ENCODE data around the gene PMM1. TPM values are rescaled to one million over a fixed set of nuclear protein-coding genes. Genes with fewer than 3 reads are reported as not detected.

Gene PMM1
- total and polyA plus RNA-seq, 2 of the 13 experiments (the other 11 are each of a cell fraction or from before 2014, with no cell fraction given), result 17.8 to 95.6 TPM

DNA sequence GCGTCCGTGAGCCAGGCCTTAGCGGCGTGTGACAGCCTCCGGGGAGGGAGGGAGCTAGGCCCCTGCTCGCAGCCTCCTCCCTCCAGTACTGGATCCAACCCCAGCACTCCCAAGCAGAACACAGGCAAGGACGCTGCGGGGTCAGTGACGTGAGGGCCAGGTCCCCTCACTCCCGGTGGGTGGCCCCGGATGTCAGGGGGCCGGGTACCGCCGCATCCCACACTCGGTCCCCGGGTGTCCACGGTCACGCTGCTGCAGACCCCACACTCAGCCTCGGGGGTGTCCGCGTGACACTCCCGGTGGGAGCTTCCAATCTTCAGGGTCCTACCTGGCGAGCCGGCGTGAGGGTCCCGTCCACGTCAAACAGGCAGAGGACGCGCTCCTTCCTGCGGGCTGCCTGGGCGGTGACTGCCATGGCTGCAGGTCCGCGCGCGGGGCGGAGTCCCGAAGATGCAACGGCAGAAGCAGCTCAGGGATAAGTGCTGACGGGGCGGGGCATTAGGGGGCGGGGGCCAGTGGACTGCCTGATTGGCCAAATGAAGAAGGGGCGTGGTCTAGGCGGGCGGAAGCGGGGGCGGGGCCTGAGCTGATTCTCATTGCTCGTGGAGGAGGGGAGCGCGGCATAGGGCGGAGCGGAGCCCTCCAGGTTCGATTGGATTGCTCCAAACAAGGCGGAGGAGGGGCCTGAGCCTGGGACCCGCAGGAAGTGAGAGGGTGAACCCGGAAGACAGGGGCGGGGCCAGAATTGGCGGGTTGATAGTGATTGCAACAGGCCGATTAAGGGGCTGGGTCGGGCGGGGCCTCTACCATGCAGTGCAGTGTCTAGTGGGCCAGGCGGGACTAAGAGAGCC is at the start of gene PMM1 (continued):
- TF ChIP-seq, protein P1, sequence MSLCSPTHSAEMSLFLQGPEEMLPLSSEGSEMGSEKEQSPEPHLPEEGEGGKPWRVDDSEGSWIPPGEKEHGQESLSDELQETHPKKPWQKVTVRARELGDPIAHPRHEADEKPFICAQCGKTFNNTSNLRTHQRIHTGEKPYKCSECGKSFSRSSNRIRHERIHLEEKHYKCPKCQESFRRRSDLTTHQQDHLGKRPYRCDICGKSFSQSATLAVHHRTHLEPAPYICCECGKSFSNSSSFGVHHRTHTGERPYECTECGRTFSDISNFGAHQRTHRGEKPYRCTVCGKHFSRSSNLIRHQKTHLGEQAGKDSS (CRISPR knock-in tag; IDR thresholded peaks at IDR 0.05; ENCODE audit: borderline replicate concordance, low read depth), result 0 out of 2 replicates have a peak, but pooled peaks have one; percentile 19
- TF ChIP-seq, protein P2, sequence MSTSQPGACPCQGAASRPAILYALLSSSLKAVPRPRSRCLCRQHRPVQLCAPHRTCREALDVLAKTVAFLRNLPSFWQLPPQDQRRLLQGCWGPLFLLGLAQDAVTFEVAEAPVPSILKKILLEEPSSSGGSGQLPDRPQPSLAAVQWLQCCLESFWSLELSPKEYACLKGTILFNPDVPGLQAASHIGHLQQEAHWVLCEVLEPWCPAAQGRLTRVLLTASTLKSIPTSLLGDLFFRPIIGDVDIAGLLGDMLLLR (CRISPR knock-in tag; IDR thresholded peaks at IDR 0.05), result 0 out of 2 replicates have a peak, but pooled peaks have one; percentile 49
- TF ChIP-seq XRCC5 (optimal IDR thresholded peaks at IDR 0.05; ENCODE audit: low read length) (peak; percentile 18), PTBP1 (IDR thresholded peaks at IDR 0.05; ENCODE audit: low read depth, low read length, poor library complexity, severe bottlenecking) (no peak), ARHGAP35 (CRISPR knock-in tag; IDR thresholded peaks at IDR 0.05; ENCODE audit: borderline replicate concordance) (peak; percentile 57; the same call in 1 of the 2 replicates), MEF2D (CRISPR knock-in tag; IDR thresholded peaks at IDR 0.05) (peak; percentile 64), KMT2B (CRISPR knock-in tag; IDR thresholded peaks at IDR 0.05) (no peak), MBNL3 (CRISPR knock-in tag; conservative IDR thresholded peaks at IDR 0.05) (no peak), ZNF44 (CRISPR knock-in tag; IDR thresholded peaks at IDR 0.05) (no peak), ZNF468 (CRISPR knock-in tag; IDR thresholded peaks at IDR 0.05) (no peak), ZNF274 (CRISPR knock-in tag; IDR thresholded peaks at IDR 0.05) (peak; percentile 67; the same call in 1 of the 2 replicates), KLF15 (CRISPR knock-in tag; IDR thresholded peaks at IDR 0.05; ENCODE audit: borderline replicate concordance) (peak; percentile 28; the same call in 1 of the 2 replicates), ZNF441 (CRISPR knock-in tag; IDR thresholded peaks at IDR 0.05; ENCODE audit: borderline replicate concordance) (peak; percentile 27; the same call in 1 of the 2 replicates), ZSCAN12 (CRISPR knock-in tag; IDR thresholded peaks at IDR 0.05) (no peak), ZNF768 (CRISPR knock-in tag; IDR thresholded peaks at IDR 0.05) (0 out of 2 replicates have a peak, but pooled peaks have one; percentile 14)
- TF ChIP-seq, protein P3, sequence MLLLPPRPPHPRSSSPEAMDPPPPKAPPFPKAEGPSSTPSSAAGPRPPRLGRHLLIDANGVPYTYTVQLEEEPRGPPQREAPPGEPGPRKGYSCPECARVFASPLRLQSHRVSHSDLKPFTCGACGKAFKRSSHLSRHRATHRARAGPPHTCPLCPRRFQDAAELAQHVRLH (CRISPR knock-in tag; IDR thresholded peaks at IDR 0.05; ENCODE audit: borderline replicate concordance, low read depth), result 0 out of 2 replicates have a peak, but pooled peaks have one; percentile 20
- TF ChIP-seq, protein P4, sequence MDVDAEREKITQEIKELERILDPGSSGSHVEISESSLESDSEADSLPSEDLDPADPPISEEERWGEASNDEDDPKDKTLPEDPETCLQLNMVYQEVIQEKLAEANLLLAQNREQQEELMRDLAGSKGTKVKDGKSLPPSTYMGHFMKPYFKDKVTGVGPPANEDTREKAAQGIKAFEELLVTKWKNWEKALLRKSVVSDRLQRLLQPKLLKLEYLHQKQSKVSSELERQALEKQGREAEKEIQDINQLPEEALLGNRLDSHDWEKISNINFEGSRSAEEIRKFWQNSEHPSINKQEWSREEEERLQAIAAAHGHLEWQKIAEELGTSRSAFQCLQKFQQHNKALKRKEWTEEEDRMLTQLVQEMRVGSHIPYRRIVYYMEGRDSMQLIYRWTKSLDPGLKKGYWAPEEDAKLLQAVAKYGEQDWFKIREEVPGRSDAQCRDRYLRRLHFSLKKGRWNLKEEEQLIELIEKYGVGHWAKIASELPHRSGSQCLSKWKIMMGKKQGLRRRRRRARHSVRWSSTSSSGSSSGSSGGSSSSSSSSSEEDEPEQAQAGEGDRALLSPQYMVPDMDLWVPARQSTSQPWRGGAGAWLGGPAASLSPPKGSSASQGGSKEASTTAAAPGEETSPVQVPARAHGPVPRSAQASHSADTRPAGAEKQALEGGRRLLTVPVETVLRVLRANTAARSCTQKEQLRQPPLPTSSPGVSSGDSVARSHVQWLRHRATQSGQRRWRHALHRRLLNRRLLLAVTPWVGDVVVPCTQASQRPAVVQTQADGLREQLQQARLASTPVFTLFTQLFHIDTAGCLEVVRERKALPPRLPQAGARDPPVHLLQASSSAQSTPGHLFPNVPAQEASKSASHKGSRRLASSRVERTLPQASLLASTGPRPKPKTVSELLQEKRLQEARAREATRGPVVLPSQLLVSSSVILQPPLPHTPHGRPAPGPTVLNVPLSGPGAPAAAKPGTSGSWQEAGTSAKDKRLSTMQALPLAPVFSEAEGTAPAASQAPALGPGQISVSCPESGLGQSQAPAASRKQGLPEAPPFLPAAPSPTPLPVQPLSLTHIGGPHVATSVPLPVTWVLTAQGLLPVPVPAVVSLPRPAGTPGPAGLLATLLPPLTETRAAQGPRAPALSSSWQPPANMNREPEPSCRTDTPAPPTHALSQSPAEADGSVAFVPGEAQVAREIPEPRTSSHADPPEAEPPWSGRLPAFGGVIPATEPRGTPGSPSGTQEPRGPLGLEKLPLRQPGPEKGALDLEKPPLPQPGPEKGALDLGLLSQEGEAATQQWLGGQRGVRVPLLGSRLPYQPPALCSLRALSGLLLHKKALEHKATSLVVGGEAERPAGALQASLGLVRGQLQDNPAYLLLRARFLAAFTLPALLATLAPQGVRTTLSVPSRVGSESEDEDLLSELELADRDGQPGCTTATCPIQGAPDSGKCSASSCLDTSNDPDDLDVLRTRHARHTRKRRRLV (CRISPR knock-in tag; IDR thresholded peaks at IDR 0.05), result no peak

Data from HepG2 (cell line).